Pancreas (tissue), 10 donors: Measurements from ENCODE around the gene ABR. TPM values are rescaled to one million over a fixed set of nuclear protein-coding genes. Genes with fewer than 3 reads are reported as not detected.

Source experiments
- ATAC-seq, 4 donors: fragments of 200-7000 bp; cut with Tn5 transposase; one replicate each; pipeline versions ENCODE4 v1.8.0 to v1.9.1; 2020; ENCODE audit warnings: mild to moderate bottlenecking in 4 of 4, moderate library complexity in 4 of 4
- DNase-seq, 6 donors: peaks; one replicate each; pipeline ENCODE4 v3.0.0-alpha.2; 2020
- FAIRE-seq: peaks from 2 replicates; lab custom pipeline; 2012; peaks lifted over from hg19 to GRCh38; lab: Jason Lieb, UNC
- H3K27ac ChIP-seq, 4 donors: fragments of 200-600 bp; sonication (generic); 1 replicate in 3 of 4; 2 replicates in 1 of 4; pipeline versions ENCODE4 v1.5.0 to v1.8.0; 2020
- H3K27me3 ChIP-seq, 4 donors: fragments of 200-600 bp; one replicate each; pipeline ENCODE4 v1.8.0; 2021
- H3K36me3 ChIP-seq, 3 donors: fragments of 200-600 bp; sonication (generic) in 1 of 3; one replicate each; pipeline versions ENCODE4 v1.5.0 to v1.8.0; 2020 to 2021
- H3K4me1 ChIP-seq, 3 donors: fragments of 200-600 bp; one replicate each; pipeline ENCODE4 v1.8.0; 2021
- H3K4me3 ChIP-seq, 4 donors: fragments of 200-600 bp; sonication (generic) in 2 of 4; one replicate each; pipeline versions ENCODE4 v1.5.0 to v1.8.0; 2020 to 2021
- H3K9me3 ChIP-seq, 4 donors: fragments of 200-600 bp; one replicate each; pipeline ENCODE4 v1.8.0; 2021
- WGBS, 2 donors: extraction: QIAGEN DNeasy Blood & Tissue Kit; methylation state at CpG; one replicate each; pipeline ENCODE4 v1.1.7; 2013; 5-methylcytosine and 5-hydroxymethylcytosine counted together
- intact Hi-C, 3 donors: fragments of 100-400 bp; cut with DNase I; formaldehyde crosslinking; loops; one replicate each; pipeline versions ENCODE4 v1.11.1 to v1.14.2; 2022
- polyA plus RNA-seq, 2 donors: library from polyadenylated mRNA; stranded (reverse); fragments of 200-250 nt; gene quantifications; one replicate each; pipeline ENCODE4 v1.2.3, GENCODE V29; 2013
- total RNA-seq, 6 donors: library from RNA; stranded (reverse); fragmentation: NEBNext Ultra II Directional in 4 of 6; extraction: Animal tissue kit (Norgen Biotek cat#: 25700) in 4 of 6; gene quantifications; one replicate each; pipeline versions ENCODE4 v1.2.1 to v1.2.4, GENCODE V29; 2021 to 2023
- TF ChIP-seq, protein P1 (sequence below), 4 donors: fragments of 200-600 bp; sonication (generic) in 3 of 4; IDR thresholded peaks; one replicate each; pipeline versions ENCODE4 v1.5.0 to v1.8.0; 2021; ENCODE audit warnings: antibody characterized with exemption in 4 of 4
- donor health status: healthy with polysubstance abuse.
- donor health status: DM: no; HTN: no; CAD: no; lungs with moderate emphysema.
- donor health status: DM: no; HTN: no; CAD: no.
- donor health status: control.
- donor health status: control.
- donor health status: Bipolar disorder and iron deficiency.
- donor health status: DM: yes; HTN: yes; CAD: no.
- donor health status: DM: no; HTN: no; CAD: no.
- donor health status: DM: no; HTN: no; CAD: no.
- donor health status: DM: yes; HTN: yes; CAD: no.

ABR gene
- total and polyA plus RNA-seq, 8 donors: 15.4 to 65.7 (median 28.4) TPM

GRCh38 chr17:1108765-1109605 lies 70.8 kb downstream of the ABR start:
- Histone ChIP-seq H3K4me1 (peaks cover 13 to 29% (median 20%) of the 10 kb centered on the region in 3 donors), H3K36me3 (no peaks in the 10 kb centered on the region), H3K27me3 (no peaks in the 10 kb centered on the region), H3K27ac (peak overlapping the region; percentile 30 to 83 (median 56)), H3K4me3 (peak overlapping the region; percentile 40 to 62 (median 55)), H3K9me3 (no peaks in the 10 kb centered on the region)
- FAIRE-seq (no peak), DNase-seq (peak in 4 of 6 donors; percentile 47 to 85 (median 67)), ATAC-seq (peak; percentile 38 to 64 (median 42))
- intact Hi-C loops: no loop called here
- WGBS, 2 donors: 1% methylated on average over 17 to 103 of the region's 103 CpGs
- TF ChIP-seq, protein P1, sequence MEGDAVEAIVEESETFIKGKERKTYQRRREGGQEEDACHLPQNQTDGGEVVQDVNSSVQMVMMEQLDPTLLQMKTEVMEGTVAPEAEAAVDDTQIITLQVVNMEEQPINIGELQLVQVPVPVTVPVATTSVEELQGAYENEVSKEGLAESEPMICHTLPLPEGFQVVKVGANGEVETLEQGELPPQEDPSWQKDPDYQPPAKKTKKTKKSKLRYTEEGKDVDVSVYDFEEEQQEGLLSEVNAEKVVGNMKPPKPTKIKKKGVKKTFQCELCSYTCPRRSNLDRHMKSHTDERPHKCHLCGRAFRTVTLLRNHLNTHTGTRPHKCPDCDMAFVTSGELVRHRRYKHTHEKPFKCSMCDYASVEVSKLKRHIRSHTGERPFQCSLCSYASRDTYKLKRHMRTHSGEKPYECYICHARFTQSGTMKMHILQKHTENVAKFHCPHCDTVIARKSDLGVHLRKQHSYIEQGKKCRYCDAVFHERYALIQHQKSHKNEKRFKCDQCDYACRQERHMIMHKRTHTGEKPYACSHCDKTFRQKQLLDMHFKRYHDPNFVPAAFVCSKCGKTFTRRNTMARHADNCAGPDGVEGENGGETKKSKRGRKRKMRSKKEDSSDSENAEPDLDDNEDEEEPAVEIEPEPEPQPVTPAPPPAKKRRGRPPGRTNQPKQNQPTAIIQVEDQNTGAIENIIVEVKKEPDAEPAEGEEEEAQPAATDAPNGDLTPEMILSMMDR (IDR thresholded peaks at IDR 0.05): no peak

- Histone ChIP-seq H3K36me3 (no peaks in the 10 kb centered on the region), H3K27ac (peak overlapping the region; percentile 30 to 83 (median 56)), H3K4me1 (peaks cover 15 to 29% (median 20%) of the 10 kb centered on the region in 3 donors), H3K4me3 (peak overlapping the region; percentile 40 to 62 (median 55)), H3K9me3 (no peaks in the 10 kb centered on the region), H3K27me3 (no peaks in the 10 kb centered on the region)
- no peak for FAIRE-seq
- intact Hi-C loops: no loop called here
- ATAC-seq: peak; percentile 26 to 45 (median 40)
- peak in 1 of 6 donors; percentile 74 for DNase-seq
- 2 to 6% methylated on average over 16 of the region's 16 CpGs for WGBS, 2 donors
- TF ChIP-seq, protein P1 (IDR thresholded peaks at IDR 0.05): no peak
These were observed 71.4 kb downstream of the ABR start for GRCh38 chr17:1108478-1108764.

DNA sequence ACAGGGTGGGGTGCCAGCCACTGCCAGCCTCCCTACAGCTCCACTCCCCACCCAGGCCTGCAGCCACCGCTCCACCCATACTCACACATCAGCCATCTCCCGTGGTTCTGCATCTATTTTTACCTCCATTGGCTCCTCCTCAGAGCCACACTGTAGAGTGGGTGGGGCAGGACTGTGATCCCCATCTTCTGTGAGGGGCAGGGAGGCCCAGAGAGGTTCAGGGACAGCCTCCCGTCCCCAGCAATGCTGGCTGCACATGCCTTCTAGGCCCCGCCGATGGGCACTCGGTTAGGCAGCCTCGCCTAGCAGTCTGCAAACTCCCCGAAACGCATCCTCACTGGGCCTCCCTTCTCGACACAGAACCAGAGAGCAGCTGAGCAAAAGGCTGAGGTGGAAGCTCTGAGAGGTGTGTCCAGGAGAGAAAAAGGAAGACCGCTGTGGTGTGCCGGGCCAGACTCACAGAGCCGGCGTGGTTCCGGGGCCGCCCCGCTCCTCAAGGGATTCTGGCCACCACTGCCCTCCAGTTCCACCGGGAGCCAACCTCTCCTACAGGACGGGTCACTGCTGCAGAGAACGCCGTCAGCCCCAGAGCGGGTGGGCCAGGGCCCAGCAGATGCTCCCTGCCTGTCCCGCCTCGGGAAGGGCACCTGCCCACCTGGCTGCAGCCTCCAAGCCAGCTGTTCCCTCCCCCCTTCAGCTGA lies 71.9 kb downstream of the ABR start:
- Histone ChIP-seq H3K36me3 (no peaks in the 10 kb centered on the region), H3K27me3 (no peaks in the 10 kb centered on the region), H3K9me3 (no peaks in the 10 kb centered on the region), H3K27ac (peak overlapping the region; percentile 30 to 83 (median 56)), H3K4me1 (peaks cover 15 to 29% (median 20%) of the 10 kb centered on the region in 3 donors), H3K4me3 (peak overlapping the region; percentile 40 to 62 (median 55))
- intact Hi-C loops: no loop called here
- FAIRE-seq (no peak), DNase-seq (peak in 2 of 6 donors; percentile 62 to 71), ATAC-seq (peak; percentile 1 to 10 (median 8))
- WGBS, 2 donors: 32 to 33% methylated on average over 24 of the region's 24 CpGs
- TF ChIP-seq, protein P1 (IDR thresholded peaks at IDR 0.05): no peak

- no peak for ATAC-seq
- 81 to 82% methylated on average over 20 of the region's 20 CpGs for WGBS, 2 donors
- TF ChIP-seq, protein P1 (IDR thresholded peaks at IDR 0.05): no peak
- DNase-seq: peak in 1 of 6 donors; percentile 60
- Histone ChIP-seq H3K4me1 (peaks cover 15 to 29% (median 20%) of the 10 kb centered on the region in 3 donors), H3K9me3 (no peaks in the 10 kb centered on the region), H3K36me3 (no peaks in the 10 kb centered on the region), H3K27ac (no peak overlapping the region), H3K4me3 (peak overlapping the region in 2 of 4 donors; percentile 55 to 62), H3K27me3 (no peaks in the 10 kb centered on the region)
- no peak for FAIRE-seq
- intact Hi-C loops: no loop called here
These were observed 72.6 kb downstream of the ABR start for GRCh38 chr17:1107083-1107776.
